ENCODE results near the gene SMARCC2.

DNA sequence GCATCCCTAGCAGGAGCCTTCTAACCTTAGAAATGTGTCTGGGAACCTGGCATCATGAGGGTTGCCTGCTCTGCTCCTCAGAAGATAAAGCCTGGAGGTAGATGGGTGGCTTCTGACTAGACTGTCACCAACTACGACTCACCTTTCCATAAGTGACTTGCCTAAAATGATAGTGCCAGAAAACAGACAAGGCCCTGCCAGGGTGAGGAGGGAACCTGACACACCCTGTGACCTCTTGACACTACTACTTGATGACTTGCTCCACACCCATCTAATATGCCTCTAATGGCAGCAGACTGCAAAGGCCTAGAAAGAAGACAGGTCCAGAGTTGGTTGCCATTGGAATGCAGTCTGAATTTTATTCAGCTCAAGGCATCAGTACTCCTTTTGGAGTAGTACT is 23.1 kb upstream of the SMARCC2 start:
- TF ChIP-seq, protein P1, sequence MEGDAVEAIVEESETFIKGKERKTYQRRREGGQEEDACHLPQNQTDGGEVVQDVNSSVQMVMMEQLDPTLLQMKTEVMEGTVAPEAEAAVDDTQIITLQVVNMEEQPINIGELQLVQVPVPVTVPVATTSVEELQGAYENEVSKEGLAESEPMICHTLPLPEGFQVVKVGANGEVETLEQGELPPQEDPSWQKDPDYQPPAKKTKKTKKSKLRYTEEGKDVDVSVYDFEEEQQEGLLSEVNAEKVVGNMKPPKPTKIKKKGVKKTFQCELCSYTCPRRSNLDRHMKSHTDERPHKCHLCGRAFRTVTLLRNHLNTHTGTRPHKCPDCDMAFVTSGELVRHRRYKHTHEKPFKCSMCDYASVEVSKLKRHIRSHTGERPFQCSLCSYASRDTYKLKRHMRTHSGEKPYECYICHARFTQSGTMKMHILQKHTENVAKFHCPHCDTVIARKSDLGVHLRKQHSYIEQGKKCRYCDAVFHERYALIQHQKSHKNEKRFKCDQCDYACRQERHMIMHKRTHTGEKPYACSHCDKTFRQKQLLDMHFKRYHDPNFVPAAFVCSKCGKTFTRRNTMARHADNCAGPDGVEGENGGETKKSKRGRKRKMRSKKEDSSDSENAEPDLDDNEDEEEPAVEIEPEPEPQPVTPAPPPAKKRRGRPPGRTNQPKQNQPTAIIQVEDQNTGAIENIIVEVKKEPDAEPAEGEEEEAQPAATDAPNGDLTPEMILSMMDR (conservative IDR thresholded peaks at IDR 0.05; ENCODE audit: low read depth, low read length): no peak
- TF ChIP-seq EZH2 (IDR thresholded peaks at IDR 0.05; ENCODE audit: low read length, unreplicated experiment) (no peak), EZH2phosphoT487 (IDR thresholded peaks at IDR 0.05; ENCODE audit: borderline replicate concordance, low read length) (no peak)
